H1 (cell line): ENCODE measurements around the gene MPST.

Source experiments
- EP300 ChIP-seq, 2 experiments: IDR thresholded peaks; 1 replicate in 1 of 2; 2 replicates in 1 of 2; pipeline ENCODE4 v1.6.1; 2011 to 2012; ENCODE audit warnings: low read depth in 2 of 2, low read length in 2 of 2, mild to moderate bottlenecking in 2 of 2, borderline replicate concordance in 1 of 2, inconsistent platforms in 1 of 2, moderate library complexity in 1 of 2
- GABPA ChIP-seq: IDR thresholded peaks from 2 replicates; pipeline ENCODE4 v1.6.1; 2011; ENCODE audit warnings: mild to moderate bottlenecking, low read length, moderate library complexity, borderline replicate concordance; ENCODE audit not compliant: insufficient read depth
- POLR2A ChIP-seq, 2 experiments: IDR thresholded peaks; 1 replicate in 1 of 2; 2 replicates in 1 of 2; pipeline ENCODE4 v1.6.1; 2011; ENCODE audit warnings: low read depth in 2 of 2, low read length in 2 of 2, mild to moderate bottlenecking in 2 of 2; ENCODE audit errors: control extremely low read depth in 1 of 2
- TCF12 ChIP-seq: IDR thresholded peaks from 2 replicates; pipeline ENCODE4 v1.6.1; 2011; ENCODE audit warnings: low read depth, mild to moderate bottlenecking, low read length
- TF ChIP-seq, protein P1 (sequence below), 3 experiments: IDR thresholded peaks; 1 replicate in 2 of 3; 2 replicates in 1 of 3; pipeline versions ENCODE4 v1.5.1 to v1.6.1; 2011; ENCODE audit warnings: low read length in 3 of 3, mild to moderate bottlenecking in 3 of 3, inconsistent platforms in 2 of 3, low read depth in 1 of 3, moderate library complexity in 1 of 3; ENCODE audit not compliant: insufficient read depth in 1 of 3; ENCODE audit errors: control extremely low read depth in 1 of 3

DNA sequence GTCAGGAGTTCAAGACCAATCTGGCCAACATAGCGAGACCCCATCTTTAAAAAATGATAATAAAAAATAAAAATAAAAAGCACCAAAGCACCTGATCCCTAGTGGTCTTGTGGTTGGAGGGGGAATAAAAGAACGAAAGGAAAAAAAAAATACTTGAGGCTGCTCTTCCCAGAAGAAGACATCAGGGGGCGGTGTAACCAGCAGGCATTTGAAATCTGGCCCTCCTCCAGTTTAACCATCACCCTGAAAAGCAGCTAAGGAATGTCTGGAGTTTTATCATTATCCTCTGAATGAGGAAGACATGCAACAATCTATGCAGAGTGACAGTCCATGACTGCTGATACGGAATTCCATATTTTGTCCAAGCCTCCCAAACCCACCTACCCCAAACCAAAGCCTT lies 26.4 kb downstream of the MPST start:
- TF ChIP-seq, protein P1, sequence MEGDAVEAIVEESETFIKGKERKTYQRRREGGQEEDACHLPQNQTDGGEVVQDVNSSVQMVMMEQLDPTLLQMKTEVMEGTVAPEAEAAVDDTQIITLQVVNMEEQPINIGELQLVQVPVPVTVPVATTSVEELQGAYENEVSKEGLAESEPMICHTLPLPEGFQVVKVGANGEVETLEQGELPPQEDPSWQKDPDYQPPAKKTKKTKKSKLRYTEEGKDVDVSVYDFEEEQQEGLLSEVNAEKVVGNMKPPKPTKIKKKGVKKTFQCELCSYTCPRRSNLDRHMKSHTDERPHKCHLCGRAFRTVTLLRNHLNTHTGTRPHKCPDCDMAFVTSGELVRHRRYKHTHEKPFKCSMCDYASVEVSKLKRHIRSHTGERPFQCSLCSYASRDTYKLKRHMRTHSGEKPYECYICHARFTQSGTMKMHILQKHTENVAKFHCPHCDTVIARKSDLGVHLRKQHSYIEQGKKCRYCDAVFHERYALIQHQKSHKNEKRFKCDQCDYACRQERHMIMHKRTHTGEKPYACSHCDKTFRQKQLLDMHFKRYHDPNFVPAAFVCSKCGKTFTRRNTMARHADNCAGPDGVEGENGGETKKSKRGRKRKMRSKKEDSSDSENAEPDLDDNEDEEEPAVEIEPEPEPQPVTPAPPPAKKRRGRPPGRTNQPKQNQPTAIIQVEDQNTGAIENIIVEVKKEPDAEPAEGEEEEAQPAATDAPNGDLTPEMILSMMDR (IDR thresholded peaks at IDR 0.05; ENCODE audit: control extremely low read depth in 1 of 3, insufficient read depth in 1 of 3, low read depth in 1 of 3, low read length in 3 of 3): peak; percentile 27 to 82 (median 65)
- TF ChIP-seq TCF12: no peak
- TF ChIP-seq GABPA: no peak
- TF ChIP-seq POLR2A (IDR thresholded peaks at IDR 0.05; ENCODE audit: control extremely low read depth in 1 of 2, low read depth in 2 of 2, low read length in 2 of 2): no peak
- no peak for TF ChIP-seq EP300 (IDR thresholded peaks at IDR 0.05; ENCODE audit: borderline replicate concordance in 1 of 2, low read depth in 2 of 2, low read length in 2 of 2)
